OCI-LY1 (cell line): ENCODE data around the gene MRPL51.
A peak's percentile ranks its signal among the peaks of the same experiment; 100 is the strongest.

Source experiments
- H2AFZ ChIP-seq: fragments of 200-600 bp; sonication (generic), shearing (Covaris generic); 2 replicates; pipeline ENCODE4 v1.6.0; 2014; ENCODE audit warnings: antibody characterized with exemption, mild to moderate bottlenecking, low read length
- H3F3A ChIP-seq: fragments of 200-600 bp; sonication (generic), shearing (Covaris generic); 2 replicates; pipeline ENCODE4 v1.6.0; 2014; ENCODE audit warnings: mild to moderate bottlenecking, antibody characterized with exemption, low read length, moderate library complexity; ENCODE audit not compliant: insufficient read depth
- H3K27ac ChIP-seq: fragments of 200-600 bp; sonication (generic); 2 replicates; pipeline ENCODE4 v1.5.1; 2014; ENCODE audit warnings: low read length, mixed run types, mild to moderate bottlenecking, low read depth; ENCODE audit not compliant: poor library complexity, severe bottlenecking
- H3K27me3 ChIP-seq: fragments of 200-600 bp; sonication (generic); 2 replicates; pipeline ENCODE4 v1.6.0; 2014; ENCODE audit warnings: antibody characterized with exemption, mild to moderate bottlenecking, low read length, moderate library complexity; ENCODE audit not compliant: insufficient read depth
- H3K36me3 ChIP-seq: fragments of 200-600 bp; sonication (generic); 2 replicates; pipeline ENCODE4 v1.6.1; 2014; ENCODE audit warnings: mild to moderate bottlenecking, antibody characterized with exemption, low read length, moderate library complexity, mixed read lengths; ENCODE audit not compliant: insufficient read depth
- H3K4me1 ChIP-seq: fragments of 200-600 bp; sonication (generic); 2 replicates; pipeline ENCODE4 v1.5.1; 2014; ENCODE audit warnings: mild to moderate bottlenecking, low read length, moderate library complexity; ENCODE audit not compliant: insufficient read depth, severe bottlenecking
- H3K4me2 ChIP-seq: fragments of 200-600 bp; sonication (generic), shearing (Covaris generic); 2 replicates; pipeline ENCODE4 v1.6.1; 2014; ENCODE audit warnings: low read length
- H3K4me3 ChIP-seq: fragments of 200-600 bp; sonication (generic); 2 replicates; pipeline ENCODE4 v1.5.1; 2014; ENCODE audit warnings: low read length, low read depth, mild to moderate bottlenecking, mixed read lengths; ENCODE audit not compliant: poor library complexity, severe bottlenecking
- H3K79me2 ChIP-seq: fragments of 200-600 bp; shearing (Covaris generic); 2 replicates; pipeline ENCODE4 v1.6.1; 2016; ENCODE audit warnings: mixed run types, low read length, mixed read lengths; ENCODE audit not compliant: insufficient read depth
- H3K9ac ChIP-seq: fragments of 200-600 bp; sonication (generic), shearing (Covaris generic); 2 replicates; pipeline ENCODE4 v1.6.1; 2014; ENCODE audit warnings: mild to moderate bottlenecking, low read length, mixed read lengths
- H3K9me2 ChIP-seq: fragments of 200-600 bp; sonication (generic), shearing (Covaris generic); 2 replicates; pipeline ENCODE4 v1.6.1; 2014; ENCODE audit warnings: low read depth, mild to moderate bottlenecking, low read length, mixed read lengths
- H3K9me3 ChIP-seq: fragments of 200-600 bp; shearing (Covaris generic); 2 replicates; pipeline ENCODE4 v1.6.1; 2014; ENCODE audit warnings: low read length, mixed read lengths
- H4K20me1 ChIP-seq: fragments of 200-600 bp; sonication (generic), shearing (Covaris generic); 2 replicates; pipeline ENCODE4 v1.6.0; 2016; ENCODE audit warnings: mild to moderate bottlenecking, low read length; ENCODE audit not compliant: insufficient read depth
- CTCF ChIP-seq: fragments of 200-600 bp; sonication (generic), shearing (Covaris generic); IDR thresholded peaks from 2 replicates; pipeline ENCODE4 v1.5.1; 2017; ENCODE audit warnings: mild to moderate bottlenecking, antibody characterized with exemption, low read length, moderate library complexity, mixed read lengths
- EZH2 ChIP-seq: fragments of 200-600 bp; sonication (generic), shearing (Covaris generic); IDR thresholded peaks from 2 replicates; pipeline ENCODE4 v1.8.0; 2017; ENCODE audit warnings: borderline replicate concordance, mixed run types, mild to moderate bottlenecking, antibody characterized with exemption, low read length, moderate library complexity, mixed read lengths

The MRPL51 gene

GRCh38 chr12:6465467-6466183 lies 27.4 kb downstream of the MRPL51 start:
- Histone ChIP-seq H4K20me1 (no peaks in the 10 kb centered on the region), H3K79me2 (peaks cover 24% of the 10 kb centered on the region), H3K27me3 (no peaks in the 10 kb centered on the region), H3K4me2 (no peak overlapping the region), H3K36me3 (peaks cover 86% of the 10 kb centered on the region), H3F3A (no peaks in the 10 kb centered on the region), H3K4me1 (peaks cover 68% of the 10 kb centered on the region), H3K9me3 (0 out of 2 replicates have a peak, but pooled peaks cover 3% of the 10 kb centered on the region), H2AFZ (no peak overlapping the region), H3K9me2 (no peaks in the 10 kb centered on the region), H3K9ac (no peak overlapping the region), H3K4me3 (no peak overlapping the region), H3K27ac (peak overlapping the region; percentile 45)
- TF ChIP-seq EZH2 (no peak), CTCF (peak; percentile 92)

GRCh38 chr12:6464531-6464930 lies 28.5 kb downstream of the MRPL51 start:
- H3K4me1 ChIP-seq, result peaks cover 70% of the 10 kb centered on the region
- H3K27ac ChIP-seq, result peak overlapping the region; percentile 92
- H2AFZ ChIP-seq, result no peak overlapping the region
- peaks cover 95% of the 10 kb centered on the region for H3K36me3 ChIP-seq
- H3K79me2 ChIP-seq, result peaks cover 16% of the 10 kb centered on the region
- no peak overlapping the region for H3K4me3 ChIP-seq
- no peaks in the 10 kb centered on the region for H3F3A ChIP-seq
- H3K4me2 ChIP-seq, result no peak overlapping the region
- no peaks in the 10 kb centered on the region for H4K20me1 ChIP-seq
- TF ChIP-seq EZH2, result no peak
- no peak for TF ChIP-seq CTCF
- H3K9ac ChIP-seq, result no peak overlapping the region
- no peaks in the 10 kb centered on the region for H3K27me3 ChIP-seq
- H3K9me3 ChIP-seq, result 0 out of 2 replicates have a peak, but pooled peaks cover 3% of the 10 kb centered on the region
- H3K9me2 ChIP-seq, result no peaks in the 10 kb centered on the region

- Histone ChIP-seq H3K4me1 (peaks cover 63% of the 10 kb centered on the region), H3K4me2 (no peak overlapping the region), H3K27ac (peak overlapping the region; percentile 92)
Measured at GRCh38 chr12:6463858-6464257, 29.2 kb downstream of the MRPL51 start.

More at GRCh38 chr12:6463858-6464257, 29.2 kb downstream of the MRPL51 start:
- peaks cover 9% of the 10 kb centered on the region for H3K79me2 ChIP-seq
- H3K27me3 ChIP-seq, result no peaks in the 10 kb centered on the region
- 0 out of 2 replicates have a peak, but pooled peaks cover 3% of the 10 kb centered on the region for H3F3A ChIP-seq
- no peak overlapping the region for H3K4me3 ChIP-seq
- no peak overlapping the region for H2AFZ ChIP-seq
- no peak for TF ChIP-seq EZH2
- H3K9ac ChIP-seq, result no peak overlapping the region; the same call in 1 of the 2 replicates
- H3K9me2 ChIP-seq, result no peaks in the 10 kb centered on the region
- H3K9me3 ChIP-seq, result 0 out of 2 replicates have a peak, but pooled peaks cover 3% of the 10 kb centered on the region
- peaks cover 94% of the 10 kb centered on the region for H3K36me3 ChIP-seq
- H4K20me1 ChIP-seq, result no peaks in the 10 kb centered on the region
